Mucosa of gallbladder (tissue), 1 donor: ENCODE data around the gene FNDC11. TPM values are rescaled to one million over a fixed set of nuclear protein-coding genes. Genes with fewer than 3 reads are reported as not detected.
"Not testable (repeated sequence)": the region's sequence is repeated elsewhere in the genome, so short reads cannot be mapped to it uniquely, and the experiment has no call there.

Experiments used
- DNase-seq: peaks from one replicate; pipeline ENCODE4 v3.0.0-alpha.2; 2020; ENCODE audit warnings: low spot score
- total RNA-seq: library from RNA; stranded (reverse); gene quantifications from one replicate; pipeline ENCODE4 v1.2.1, GENCODE V29; 2021
- donor health status: DM: no; HTN: no; CAD: no.

The FNDC11 gene
- total RNA-seq, 1 donor from 2014 or later, result 1.4 TPM

DNA sequence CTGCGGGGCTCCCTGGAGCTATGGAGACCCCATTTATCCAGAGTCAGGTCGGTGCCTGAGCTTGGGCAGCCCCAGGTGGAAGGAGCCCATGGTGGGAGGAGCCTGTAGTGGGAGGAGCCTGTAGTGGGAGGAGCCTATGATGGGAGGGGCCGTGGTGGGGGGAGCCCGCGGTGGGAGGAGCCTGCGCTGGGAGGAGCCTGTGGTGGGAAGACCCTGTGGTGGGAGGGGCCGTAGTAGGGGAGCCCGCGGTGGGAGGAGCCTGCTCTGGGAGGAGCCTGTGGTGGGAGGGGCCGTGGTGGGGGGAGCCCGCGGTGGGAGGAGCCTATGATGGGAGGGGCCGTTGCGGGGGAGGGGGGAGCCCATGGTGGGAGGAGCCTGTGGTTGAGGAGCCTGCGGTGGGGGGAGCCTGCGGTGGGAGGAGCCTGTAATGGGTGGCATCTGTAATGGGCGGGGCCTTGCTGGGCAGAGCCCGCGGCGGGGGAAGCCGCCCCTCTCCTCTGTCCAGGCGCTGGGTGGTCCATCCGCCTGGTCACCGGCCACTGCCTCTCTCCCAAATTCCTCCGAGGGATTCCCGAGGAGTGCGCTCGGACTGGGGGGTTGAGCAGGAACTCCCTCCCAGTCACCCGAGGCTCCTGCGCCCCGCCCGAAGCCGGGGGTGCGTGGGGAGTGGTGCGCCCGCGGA, 567 bp upstream of the FNDC11 start:
- DNase-seq, result peak; percentile 78

DNA sequence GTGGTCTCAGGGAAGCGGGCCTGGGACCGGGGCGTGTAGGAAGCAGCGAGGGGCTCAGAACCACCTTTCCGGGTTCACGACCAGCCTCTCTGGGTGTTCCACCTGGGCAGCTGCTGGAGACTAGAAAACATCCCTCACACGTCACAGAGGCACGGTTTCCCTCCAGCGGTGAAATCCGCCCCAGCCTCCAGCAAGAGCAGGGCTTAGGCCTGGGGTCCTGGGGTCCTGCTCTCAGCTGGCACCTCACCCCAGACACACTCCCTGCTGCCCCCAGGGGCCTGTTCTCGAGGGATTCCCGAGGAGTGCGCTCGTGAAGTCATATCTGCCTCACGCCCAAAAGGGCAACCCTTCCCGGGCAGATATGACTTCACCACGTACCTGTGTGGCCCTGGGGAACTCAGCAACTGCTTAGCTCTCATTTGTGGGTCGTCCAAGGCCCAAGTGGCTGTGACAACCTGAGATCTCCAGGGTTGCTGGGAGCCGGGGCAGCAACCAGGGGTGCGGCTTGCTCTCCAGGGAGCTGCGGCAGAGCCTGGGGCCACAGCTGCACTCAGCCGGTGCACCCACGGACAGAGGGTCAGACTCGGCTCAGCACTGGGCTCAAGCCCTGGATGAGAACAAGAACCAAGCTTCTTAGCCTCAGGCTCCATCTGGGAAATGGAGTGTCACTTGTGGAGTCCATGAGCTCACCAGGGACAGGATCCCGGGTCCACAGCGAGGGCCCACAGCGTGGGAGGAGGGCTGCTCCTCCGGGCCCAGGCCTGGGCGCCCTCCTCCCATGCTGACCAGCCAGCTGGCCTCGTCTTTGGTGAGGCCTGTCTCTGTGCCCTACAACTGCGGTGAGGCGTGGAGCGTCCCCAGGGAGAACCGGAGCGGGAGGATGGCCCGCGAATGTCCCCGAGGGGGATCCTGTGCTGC, 661 bp downstream of the FNDC11 start:
- no peak for DNase-seq

- no peak for DNase-seq
These were observed 1.9 kb downstream of the FNDC11 start for GRCh38 chr20:63555661-63556381.

DNA sequence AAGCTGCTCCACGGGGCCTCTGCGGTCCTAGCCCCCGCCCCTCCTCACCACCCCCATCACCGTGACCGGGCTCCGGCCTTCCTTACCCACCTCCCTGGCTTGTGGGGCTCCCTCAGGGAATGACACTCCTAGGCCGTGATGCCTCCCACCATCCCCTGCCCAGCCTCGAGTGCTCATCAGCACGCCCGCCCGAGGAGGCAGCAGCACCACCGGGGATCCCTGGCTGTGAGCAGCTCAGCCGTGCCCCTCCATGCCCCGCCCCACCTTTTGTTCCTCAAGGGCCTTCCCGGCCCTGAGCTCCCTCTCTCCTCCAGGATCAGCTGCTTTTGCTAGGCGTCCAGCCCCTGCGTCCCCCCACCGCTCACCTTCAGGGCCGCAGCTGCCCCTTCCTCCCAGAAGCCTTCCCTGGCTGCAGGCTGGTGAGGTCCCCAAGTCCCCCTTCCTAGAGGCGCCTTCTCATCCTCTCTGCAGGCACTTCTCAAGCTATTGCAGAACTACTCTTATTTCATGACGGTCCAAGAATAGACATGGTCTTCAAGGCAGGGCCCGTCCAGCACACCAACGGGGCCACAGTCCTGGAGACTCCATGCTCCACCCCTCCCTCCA, 3.0 kb downstream of the FNDC11 start:
- DNase-seq, result no peak

- DNase-seq, result no peak
These were observed 3.5 kb downstream of the FNDC11 start for GRCh38 chr20:63557481-63557891.

- no peak for DNase-seq
These were observed 5.0 kb downstream of the FNDC11 start for GRCh38 chr20:63558804-63559484.

DNA sequence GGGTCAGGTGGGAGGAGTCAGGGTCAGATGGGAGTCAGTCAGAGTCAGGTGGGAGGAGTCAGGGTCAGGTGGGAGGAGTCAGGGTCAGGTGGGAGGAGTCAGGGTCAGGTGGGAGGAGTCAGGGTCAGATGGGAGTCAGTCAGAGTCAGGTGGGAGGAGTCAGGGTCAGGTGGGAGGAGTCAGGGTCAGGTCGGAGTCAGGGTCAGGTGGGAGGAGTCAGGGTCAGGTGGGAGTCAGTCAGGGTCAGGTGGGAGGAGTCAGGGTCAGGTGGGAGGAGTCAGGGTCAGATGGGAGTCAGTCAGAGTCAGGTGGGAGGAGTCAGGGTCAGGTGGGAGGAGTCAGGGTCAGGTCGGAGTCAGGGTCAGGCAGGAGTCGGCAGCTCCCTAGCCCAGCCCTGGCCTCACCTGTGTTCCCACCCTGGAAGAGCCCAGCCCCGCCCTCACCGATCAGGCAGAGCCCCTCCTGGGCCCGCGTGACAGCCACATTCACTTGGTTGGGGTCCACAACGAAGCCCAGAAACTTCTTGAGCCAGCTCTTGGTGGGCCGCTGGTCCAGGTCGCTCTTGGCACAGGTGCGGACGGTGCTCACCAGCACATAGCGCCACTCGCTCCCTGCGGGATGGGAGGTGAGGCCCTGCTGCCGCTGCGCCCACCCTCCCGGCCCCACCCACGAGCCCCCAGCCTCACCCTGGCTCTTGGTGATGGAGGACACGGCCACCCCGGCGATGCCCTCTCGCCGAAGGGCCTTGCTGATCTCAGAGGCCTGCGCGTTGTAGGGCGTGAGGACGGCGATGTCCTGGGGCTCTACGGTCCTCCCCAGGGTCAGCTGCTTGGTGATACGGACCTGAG, 5.8 kb downstream of the FNDC11 start:
- DNase-seq, result not testable (repeated sequence)

DNA sequence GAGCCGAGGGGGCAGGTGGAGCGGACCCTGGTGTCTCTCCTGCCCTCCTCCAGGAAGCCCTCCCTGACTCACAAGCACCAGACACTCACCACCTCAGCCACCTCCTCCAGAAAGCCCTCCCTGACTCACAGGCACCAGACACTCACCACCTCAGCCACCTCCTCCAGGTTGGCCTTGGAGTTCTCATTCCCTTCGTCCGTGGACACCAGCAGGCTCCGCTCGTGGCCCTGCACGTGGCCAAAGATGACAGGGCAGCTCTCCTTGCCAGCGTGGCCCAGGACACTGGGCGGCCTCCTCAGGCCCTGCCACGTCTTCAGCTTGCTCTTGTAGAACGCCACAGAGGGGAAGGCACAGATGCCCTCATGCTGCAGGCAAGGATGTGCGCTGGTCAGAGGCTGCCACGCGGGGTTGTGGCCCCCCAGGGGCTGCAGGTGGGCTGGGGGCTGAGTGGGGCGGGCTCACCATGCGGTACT, 6.4 kb downstream of the FNDC11 start:
- no peak for DNase-seq

- no peak for DNase-seq
These were observed 7.1 kb downstream of the FNDC11 start for GRCh38 chr20:63560856-63561609.

DNA sequence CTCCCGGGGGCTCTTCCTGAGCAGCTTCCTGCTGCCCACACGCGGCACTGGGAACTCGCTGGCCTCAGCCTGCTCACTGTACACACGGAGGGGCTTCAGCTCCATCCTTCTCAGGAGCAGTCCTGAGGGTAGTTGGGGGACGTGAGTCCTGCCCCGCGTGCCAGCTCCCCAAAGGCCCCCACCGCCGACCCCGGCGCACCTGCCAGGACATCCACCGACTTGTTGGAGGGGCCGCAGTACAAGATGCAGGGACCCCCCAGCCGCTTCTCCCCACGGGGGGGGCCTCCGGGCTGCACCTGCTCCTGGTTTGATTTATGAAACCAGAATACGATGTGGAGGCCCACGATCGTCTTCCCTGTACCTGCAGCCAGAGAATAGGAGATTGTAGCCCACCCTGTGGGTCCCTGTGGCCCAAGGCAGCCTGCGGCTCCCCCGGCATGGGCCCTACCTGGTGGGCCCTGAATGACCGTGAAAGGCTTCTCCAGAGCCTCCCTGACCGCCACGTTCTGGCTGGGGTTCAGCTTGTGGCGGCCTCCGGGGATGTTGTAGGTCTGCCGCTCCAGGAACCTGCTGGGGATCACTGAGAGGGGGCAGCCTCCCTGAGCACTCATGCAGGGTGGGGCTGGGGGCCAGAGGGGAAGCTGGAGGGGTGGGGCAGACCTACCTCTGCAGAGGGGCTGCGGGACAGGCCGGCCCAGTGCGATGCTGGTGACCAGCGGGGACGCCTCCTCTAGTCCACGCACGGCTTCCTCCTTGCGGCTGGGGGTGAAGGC, 7.9 kb downstream of the FNDC11 start:
- no peak for DNase-seq

DNA sequence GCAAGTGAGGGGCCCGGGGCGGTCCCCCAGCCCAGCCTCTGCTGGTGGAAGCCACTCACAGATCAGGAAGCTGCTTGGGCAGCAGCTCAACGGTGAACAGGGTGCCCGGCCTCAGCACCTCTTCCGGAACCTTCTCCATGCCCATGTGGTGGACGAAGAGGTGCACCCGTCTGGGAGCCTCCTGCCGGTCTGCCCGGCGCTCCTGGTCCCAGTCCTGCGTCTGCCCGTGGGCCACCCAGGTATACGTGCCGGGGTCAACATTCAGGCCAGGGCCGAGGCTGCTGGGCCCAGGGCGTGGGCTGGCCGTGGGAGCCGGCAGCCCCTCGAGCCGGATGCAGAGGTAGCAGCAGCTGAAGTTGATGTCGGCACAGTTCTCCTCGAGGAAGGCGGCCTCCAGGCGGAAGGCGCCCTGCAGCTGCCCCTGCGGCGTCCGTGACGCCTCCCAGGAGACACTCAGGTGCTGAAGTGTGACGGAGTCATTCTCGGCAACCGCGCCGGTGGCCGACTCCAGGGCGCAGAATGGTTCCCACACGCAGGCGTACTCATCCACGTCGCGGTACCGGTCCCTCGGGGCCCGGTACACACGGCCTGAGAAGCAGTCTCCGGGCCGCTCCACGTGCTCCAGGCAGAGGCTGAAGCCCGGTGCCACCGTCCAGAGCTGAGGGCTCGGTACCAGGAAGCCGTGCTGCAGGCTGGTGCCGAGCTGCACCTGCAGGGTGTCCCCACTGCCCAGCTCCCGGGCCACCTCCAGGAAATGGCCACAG, 8.7 kb downstream of the FNDC11 start:
- no peak for DNase-seq

GRCh38 chr20:63563225-63563935, 9.4 kb downstream of the FNDC11 start:
- DNase-seq, result no peak

- DNase-seq, result no peak
These were observed 10.3 kb downstream of the FNDC11 start for GRCh38 chr20:63564036-63564810.

- DNase-seq, result no peak
These were observed 11.2 kb downstream of the FNDC11 start for GRCh38 chr20:63565021-63565698.

DNA sequence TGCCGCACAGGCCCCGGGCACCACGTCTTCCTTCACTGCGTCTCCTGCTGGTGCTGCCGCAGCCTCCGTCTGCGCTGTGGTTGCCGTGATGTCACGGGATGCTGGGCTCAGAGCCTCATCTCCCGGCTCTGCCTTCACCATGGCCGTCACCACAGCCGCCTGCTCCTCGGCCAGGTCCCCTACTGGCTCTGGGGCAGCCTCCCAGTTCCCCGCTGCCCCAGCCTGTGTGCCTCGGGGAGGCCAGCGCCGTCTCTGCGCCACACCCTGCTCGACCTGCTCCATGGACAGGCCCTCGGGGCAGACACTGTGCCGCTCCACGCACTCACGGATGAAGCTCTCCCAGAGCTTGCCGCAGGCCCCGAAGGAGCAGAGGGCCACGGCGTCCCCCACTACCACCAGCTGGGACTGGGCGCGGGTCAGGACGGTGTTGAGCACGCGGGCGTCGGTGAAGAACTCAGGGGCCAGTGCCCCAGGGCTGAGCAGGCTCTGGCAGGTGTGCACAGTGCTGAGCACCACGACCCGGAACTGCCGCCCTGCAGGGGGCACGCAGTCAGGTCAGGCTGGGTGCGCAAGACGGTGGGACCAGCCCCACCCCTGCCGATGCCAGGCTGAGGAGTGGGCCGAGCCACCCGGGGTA, 11.9 kb downstream of the FNDC11 start:
- DNase-seq, result no peak
